ENCODE measurements around the gene PMS1. TPM values are rescaled to one million over a fixed set of nuclear protein-coding genes. Genes with fewer than 3 reads are reported as not detected.
A peak's percentile ranks its signal among the peaks of the same experiment; 100 is the strongest.

PMS1 gene
- total RNA-seq, 1 experiment from 2014 or later, result 46.5 TPM

DNA sequence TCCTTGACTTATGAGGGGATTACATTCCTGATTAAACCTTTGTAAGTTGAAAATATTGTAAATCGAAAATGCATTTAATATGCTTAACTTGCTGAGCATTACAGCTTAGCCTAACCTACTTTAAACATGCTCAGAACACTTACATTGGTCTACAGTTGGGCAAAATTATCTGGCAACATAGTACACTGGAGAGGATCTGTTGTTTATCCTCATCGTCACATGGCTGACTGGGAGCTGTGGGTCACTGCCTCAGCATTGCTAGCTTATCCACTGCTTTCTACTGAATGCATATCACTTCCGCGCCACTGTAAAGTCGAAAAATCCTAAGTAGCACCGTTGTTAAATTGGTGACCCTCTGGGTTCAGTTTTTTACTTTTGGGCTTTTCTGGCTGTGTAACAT is 13.7 kb downstream of the PMS1 start:
- CTCF ChIA-PET, result interaction anchor here (0.7 to 1.0 kb wide), 3 partner anchors 12 to 184 kb away, joined by 3 to 5 read pairs (median 3); no protein-coding TSS in a partner anchor
- BruUV-seq (replicated peaks), result no TSS peak
- DNase-seq (ENCODE audit: low spot score), result no peak
- Histone ChIP-seq H3K27ac (ENCODE audit: low read depth, low read length, poor library complexity, severe bottlenecking) (no peak overlapping the region), H3K4me3 (ENCODE audit: low read depth, low read length, poor library complexity, severe bottlenecking) (no peak overlapping the region), H3K27me3 (replicated peaks; ENCODE audit: insufficient read depth, low read depth, low read length, poor library complexity) (no peaks in the 10 kb centered on the region), H3K4me1 (ENCODE audit: insufficient read depth, low read length, poor library complexity, severe bottlenecking) (peaks cover 4% of the 10 kb centered on the region), H3K36me3 (ENCODE audit: insufficient read depth, low read length, poor library complexity, severe bottlenecking) (peaks cover 56% of the 10 kb centered on the region), H3K9me3 (ENCODE audit: low read depth, low read length, poor library complexity, severe bottlenecking) (no peaks in the 10 kb centered on the region)
- TF ChIP-seq, protein P1, sequence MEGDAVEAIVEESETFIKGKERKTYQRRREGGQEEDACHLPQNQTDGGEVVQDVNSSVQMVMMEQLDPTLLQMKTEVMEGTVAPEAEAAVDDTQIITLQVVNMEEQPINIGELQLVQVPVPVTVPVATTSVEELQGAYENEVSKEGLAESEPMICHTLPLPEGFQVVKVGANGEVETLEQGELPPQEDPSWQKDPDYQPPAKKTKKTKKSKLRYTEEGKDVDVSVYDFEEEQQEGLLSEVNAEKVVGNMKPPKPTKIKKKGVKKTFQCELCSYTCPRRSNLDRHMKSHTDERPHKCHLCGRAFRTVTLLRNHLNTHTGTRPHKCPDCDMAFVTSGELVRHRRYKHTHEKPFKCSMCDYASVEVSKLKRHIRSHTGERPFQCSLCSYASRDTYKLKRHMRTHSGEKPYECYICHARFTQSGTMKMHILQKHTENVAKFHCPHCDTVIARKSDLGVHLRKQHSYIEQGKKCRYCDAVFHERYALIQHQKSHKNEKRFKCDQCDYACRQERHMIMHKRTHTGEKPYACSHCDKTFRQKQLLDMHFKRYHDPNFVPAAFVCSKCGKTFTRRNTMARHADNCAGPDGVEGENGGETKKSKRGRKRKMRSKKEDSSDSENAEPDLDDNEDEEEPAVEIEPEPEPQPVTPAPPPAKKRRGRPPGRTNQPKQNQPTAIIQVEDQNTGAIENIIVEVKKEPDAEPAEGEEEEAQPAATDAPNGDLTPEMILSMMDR (conservative IDR thresholded peaks at IDR 0.05; ENCODE audit: low read depth, low read length), result no peak
- no peak for TF ChIP-seq EZH2 (IDR thresholded peaks at IDR 0.05; ENCODE audit: borderline replicate concordance, low read depth, low read length, poor library complexity, severe bottlenecking)
- intact Hi-C loops (cut with micrococcal nuclease; ENCODE audit: unreplicated experiment), result loop anchor here (5.0 to 10.0 kb wide), 2 partner anchors 274 to 517 kb away; partner anchors contain the start of gene HIBCH
- POLR2A ChIA-PET (ENCODE audit: low non-redundant PET), result no interaction called here

DNA sequence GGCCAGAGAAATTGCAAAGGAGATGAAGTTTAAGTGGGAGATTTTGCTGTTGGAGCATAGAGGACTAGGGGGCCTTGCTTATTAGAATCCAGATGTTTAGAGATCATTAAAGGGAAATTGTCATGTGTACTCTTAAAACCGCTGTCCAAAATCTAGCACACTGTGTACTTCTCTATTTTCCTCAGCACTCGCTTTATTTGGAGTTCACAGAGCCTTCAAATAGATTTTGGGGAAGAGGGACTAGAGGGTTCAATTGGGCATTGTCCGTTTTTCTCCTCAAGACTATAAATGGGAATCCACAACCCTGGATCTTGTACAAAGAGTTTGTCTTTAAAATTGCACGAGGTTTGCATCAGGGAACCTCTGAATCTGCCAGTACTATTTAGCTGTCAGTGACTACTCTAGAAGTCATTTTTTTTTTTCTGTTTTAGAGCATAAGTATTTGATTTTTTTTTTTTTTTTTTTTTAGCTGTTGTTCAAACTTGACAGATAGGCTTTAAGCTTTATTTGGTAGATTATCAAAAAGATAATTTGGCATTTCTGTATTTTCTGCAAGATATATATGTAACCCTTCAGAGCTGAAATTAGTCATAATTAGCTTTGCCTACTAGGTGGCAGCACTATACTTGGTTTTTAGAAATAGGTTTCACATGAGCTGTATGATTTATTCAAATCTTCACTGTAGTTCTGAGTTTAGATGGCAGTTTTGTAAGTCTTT is 14.2 kb downstream of the PMS1 start:
- Histone ChIP-seq H3K4me1 (ENCODE audit: insufficient read depth, low read length, poor library complexity, severe bottlenecking) (peaks cover 4% of the 10 kb centered on the region), H3K27ac (ENCODE audit: low read depth, low read length, poor library complexity, severe bottlenecking) (no peak overlapping the region), H3K27me3 (replicated peaks; ENCODE audit: insufficient read depth, low read depth, low read length, poor library complexity) (no peaks in the 10 kb centered on the region), H3K9me3 (ENCODE audit: low read depth, low read length, poor library complexity, severe bottlenecking) (no peaks in the 10 kb centered on the region), H3K36me3 (ENCODE audit: insufficient read depth, low read length, poor library complexity, severe bottlenecking) (peaks cover 50% of the 10 kb centered on the region), H3K4me3 (ENCODE audit: low read depth, low read length, poor library complexity, severe bottlenecking) (no peak overlapping the region)
- DNase-seq (ENCODE audit: low spot score), result peak; percentile 48
- POLR2A ChIA-PET (ENCODE audit: low non-redundant PET), result no interaction called here
- intact Hi-C loops (cut with micrococcal nuclease; ENCODE audit: unreplicated experiment), result loop anchor here (5.0 to 10.0 kb wide), 2 partner anchors 274 to 516 kb away; partner anchors contain the start of gene HIBCH
- no TSS peak for BruUV-seq (replicated peaks)
- CTCF ChIA-PET, result interaction anchor here (0.7 to 1.0 kb wide), 5 partner anchors 12 to 273 kb away, joined by 3 to 15 read pairs (median 3); no protein-coding TSS in a partner anchor
- TF ChIP-seq EZH2 (IDR thresholded peaks at IDR 0.05; ENCODE audit: borderline replicate concordance, low read depth, low read length, poor library complexity, severe bottlenecking), result no peak
- TF ChIP-seq, protein P1 (conservative IDR thresholded peaks at IDR 0.05; ENCODE audit: low read depth, low read length), result peak; percentile 68

DNA sequence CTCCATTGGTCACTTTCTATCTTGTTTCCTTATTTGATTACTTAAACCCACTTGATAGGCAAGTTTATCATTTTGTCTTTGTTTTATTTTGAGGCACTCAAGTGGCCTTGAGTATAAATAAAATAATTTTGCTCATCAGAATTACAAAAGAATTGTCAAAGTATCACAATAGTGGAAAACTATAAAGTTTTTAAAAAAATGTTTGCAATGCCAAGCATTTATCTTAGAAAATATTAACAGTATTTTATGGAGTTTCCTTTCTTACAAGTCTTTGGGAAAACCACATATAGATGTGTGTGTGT is 14.7 kb downstream of the PMS1 start:
- Histone ChIP-seq H3K4me1 (ENCODE audit: insufficient read depth, low read length, poor library complexity, severe bottlenecking) (peaks cover 4% of the 10 kb centered on the region), H3K36me3 (ENCODE audit: insufficient read depth, low read length, poor library complexity, severe bottlenecking) (peaks cover 45% of the 10 kb centered on the region), H3K27me3 (replicated peaks; ENCODE audit: insufficient read depth, low read depth, low read length, poor library complexity) (no peaks in the 10 kb centered on the region), H3K9me3 (ENCODE audit: low read depth, low read length, poor library complexity, severe bottlenecking) (no peaks in the 10 kb centered on the region), H3K4me3 (ENCODE audit: low read depth, low read length, poor library complexity, severe bottlenecking) (no peak overlapping the region), H3K27ac (ENCODE audit: low read depth, low read length, poor library complexity, severe bottlenecking) (no peak overlapping the region)
- intact Hi-C loops (cut with micrococcal nuclease; ENCODE audit: unreplicated experiment), result loop anchor here (5.0 to 10.0 kb wide), 2 partner anchors 273 to 516 kb away; partner anchors contain the start of gene HIBCH
- POLR2A ChIA-PET (ENCODE audit: low non-redundant PET), result interaction anchor here (0.5 kb wide), 1 partner anchor 8 kb away, joined by 4 read pairs; no protein-coding TSS in a partner anchor
- TF ChIP-seq, protein P1 (conservative IDR thresholded peaks at IDR 0.05; ENCODE audit: low read depth, low read length), result no peak
- no peak for TF ChIP-seq EZH2 (IDR thresholded peaks at IDR 0.05; ENCODE audit: borderline replicate concordance, low read depth, low read length, poor library complexity, severe bottlenecking)
- no TSS peak for BruUV-seq (replicated peaks)
- CTCF ChIA-PET, result interaction anchor here (0.7 to 1.0 kb wide), 3 partner anchors 11 to 272 kb away, joined by 3 to 15 read pairs (median 3); no protein-coding TSS in a partner anchor
- no peak for DNase-seq (ENCODE audit: low spot score)

All from A673 (cell line).